Calu3 (cell line): ENCODE results near the gene CDK17. TPM values are rescaled to one million over a fixed set of nuclear protein-coding genes. Genes with fewer than 3 reads are reported as not detected.

ENCODE experiments used
- BruUV-seq: library from RNA; stranded (reverse); fragments of 400-500 nt; replicated peaks from 2 replicates; lab custom pipeline; 2021; lab: Mats Ljungman, UMichigan
- CTCF ChIA-PET: fragments of 300-600 bp; sonication (Branson Sonifier 250); formaldehyde crosslinking; loops from one replicate; lab custom pipeline; 2022; ENCODE audit warnings: antibody characterized with exemption; lab: Charles Lee
- DNase-seq: peaks from one replicate; pipeline ENCODE4 v3.0.0; 2022
- H3K27ac Mint-ChIP-seq: one replicate; pipeline ENCODE4 v1.8.0; 2022; ENCODE audit warnings: mixed read lengths; ENCODE audit not compliant: unreplicated experiment
- H3K27me3 Mint-ChIP-seq: one replicate; pipeline ENCODE4 v1.8.0; 2022; ENCODE audit warnings: mixed read lengths; ENCODE audit not compliant: unreplicated experiment
- H3K36me3 Mint-ChIP-seq: one replicate; pipeline ENCODE4 v1.8.0; 2022; ENCODE audit warnings: mild to moderate bottlenecking, moderate library complexity, mixed read lengths; ENCODE audit not compliant: insufficient read depth, unreplicated experiment
- H3K4me1 Mint-ChIP-seq: one replicate; pipeline ENCODE4 v1.8.0; 2022; ENCODE audit warnings: mild to moderate bottlenecking, low read depth, mixed read lengths; ENCODE audit not compliant: unreplicated experiment
- H3K4me3 Mint-ChIP-seq: one replicate; pipeline ENCODE4 v1.8.0; 2022; ENCODE audit warnings: mild to moderate bottlenecking, low read depth, moderate library complexity, mixed read lengths; ENCODE audit not compliant: unreplicated experiment
- H3K9me3 Mint-ChIP-seq: one replicate; pipeline ENCODE4 v1.8.0; 2022; ENCODE audit warnings: low read depth, mixed read lengths; ENCODE audit not compliant: unreplicated experiment
- intact Hi-C: fragments of 100-400 bp; cut with micrococcal nuclease; formaldehyde crosslinking; loops from one replicate; pipeline ENCODE4 v1.10.0; 2022; ENCODE audit not compliant: unreplicated experiment
- total RNA-seq: library from RNA; stranded (reverse); gene quantifications from 2 replicates; pipeline ENCODE4 v1.2.3, GENCODE V29; 2022
- TF ChIP-seq, protein P1 (sequence below): fragments of 200-600 bp; IDR thresholded peaks from one replicate; pipeline ENCODE4 v1.8.0; 2022; ENCODE audit warnings: antibody characterized with exemption; ENCODE audit not compliant: unreplicated experiment

The CDK17 gene
- total RNA-seq, 1 experiment from 2014 or later = 28.8 TPM

- Mint-ChIP-seq H3K36me3 (peaks cover 1% of the 10 kb centered on the region), H3K4me1 (peaks cover 9% of the 10 kb centered on the region), H3K27me3 (no peaks in the 10 kb centered on the region), H3K27ac (no peak overlapping the region), H3K4me3 (no peak overlapping the region), H3K9me3 (no peaks in the 10 kb centered on the region)
- CTCF ChIA-PET = no interaction called here
- intact Hi-C loops = no loop called here
- TF ChIP-seq, protein P1, sequence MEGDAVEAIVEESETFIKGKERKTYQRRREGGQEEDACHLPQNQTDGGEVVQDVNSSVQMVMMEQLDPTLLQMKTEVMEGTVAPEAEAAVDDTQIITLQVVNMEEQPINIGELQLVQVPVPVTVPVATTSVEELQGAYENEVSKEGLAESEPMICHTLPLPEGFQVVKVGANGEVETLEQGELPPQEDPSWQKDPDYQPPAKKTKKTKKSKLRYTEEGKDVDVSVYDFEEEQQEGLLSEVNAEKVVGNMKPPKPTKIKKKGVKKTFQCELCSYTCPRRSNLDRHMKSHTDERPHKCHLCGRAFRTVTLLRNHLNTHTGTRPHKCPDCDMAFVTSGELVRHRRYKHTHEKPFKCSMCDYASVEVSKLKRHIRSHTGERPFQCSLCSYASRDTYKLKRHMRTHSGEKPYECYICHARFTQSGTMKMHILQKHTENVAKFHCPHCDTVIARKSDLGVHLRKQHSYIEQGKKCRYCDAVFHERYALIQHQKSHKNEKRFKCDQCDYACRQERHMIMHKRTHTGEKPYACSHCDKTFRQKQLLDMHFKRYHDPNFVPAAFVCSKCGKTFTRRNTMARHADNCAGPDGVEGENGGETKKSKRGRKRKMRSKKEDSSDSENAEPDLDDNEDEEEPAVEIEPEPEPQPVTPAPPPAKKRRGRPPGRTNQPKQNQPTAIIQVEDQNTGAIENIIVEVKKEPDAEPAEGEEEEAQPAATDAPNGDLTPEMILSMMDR = no peak
- no peak for DNase-seq
- BruUV-seq = no TSS peak
These were observed 158.4 kb downstream of the CDK17 start for GRCh38 chr12:96241846-96242256.

GRCh38 chr12:96241431-96241830 lies 158.8 kb downstream of the CDK17 start:
- intact Hi-C loops = no loop called here

GRCh38 chr12:96240656-96241055 lies 159.6 kb downstream of the CDK17 start:
- H3K36me3 Mint-ChIP-seq = no peaks in the 10 kb centered on the region
- H3K4me3 Mint-ChIP-seq = no peak overlapping the region
- H3K27me3 Mint-ChIP-seq = no peaks in the 10 kb centered on the region
- no peaks in the 10 kb centered on the region for H3K9me3 Mint-ChIP-seq
- no peak for DNase-seq
- intact Hi-C loops = no loop called here
- no TSS peak for BruUV-seq
- CTCF ChIA-PET = no interaction called here
- H3K4me1 Mint-ChIP-seq = peaks cover 9% of the 10 kb centered on the region
- TF ChIP-seq, protein P1 = no peak
- H3K27ac Mint-ChIP-seq = no peak overlapping the region

More at GRCh38 chr12:96241431-96241830, 158.8 kb downstream of the CDK17 start:
- TF ChIP-seq, protein P1 = no peak
- BruUV-seq = no TSS peak
- H3K4me1 Mint-ChIP-seq = peaks cover 9% of the 10 kb centered on the region
- H3K36me3 Mint-ChIP-seq = no peaks in the 10 kb centered on the region
- DNase-seq = no peak
- no peaks in the 10 kb centered on the region for H3K9me3 Mint-ChIP-seq
- H3K27me3 Mint-ChIP-seq = no peaks in the 10 kb centered on the region
- CTCF ChIA-PET = no interaction called here
- no peak overlapping the region for H3K27ac Mint-ChIP-seq
- H3K4me3 Mint-ChIP-seq = no peak overlapping the region

DNA sequence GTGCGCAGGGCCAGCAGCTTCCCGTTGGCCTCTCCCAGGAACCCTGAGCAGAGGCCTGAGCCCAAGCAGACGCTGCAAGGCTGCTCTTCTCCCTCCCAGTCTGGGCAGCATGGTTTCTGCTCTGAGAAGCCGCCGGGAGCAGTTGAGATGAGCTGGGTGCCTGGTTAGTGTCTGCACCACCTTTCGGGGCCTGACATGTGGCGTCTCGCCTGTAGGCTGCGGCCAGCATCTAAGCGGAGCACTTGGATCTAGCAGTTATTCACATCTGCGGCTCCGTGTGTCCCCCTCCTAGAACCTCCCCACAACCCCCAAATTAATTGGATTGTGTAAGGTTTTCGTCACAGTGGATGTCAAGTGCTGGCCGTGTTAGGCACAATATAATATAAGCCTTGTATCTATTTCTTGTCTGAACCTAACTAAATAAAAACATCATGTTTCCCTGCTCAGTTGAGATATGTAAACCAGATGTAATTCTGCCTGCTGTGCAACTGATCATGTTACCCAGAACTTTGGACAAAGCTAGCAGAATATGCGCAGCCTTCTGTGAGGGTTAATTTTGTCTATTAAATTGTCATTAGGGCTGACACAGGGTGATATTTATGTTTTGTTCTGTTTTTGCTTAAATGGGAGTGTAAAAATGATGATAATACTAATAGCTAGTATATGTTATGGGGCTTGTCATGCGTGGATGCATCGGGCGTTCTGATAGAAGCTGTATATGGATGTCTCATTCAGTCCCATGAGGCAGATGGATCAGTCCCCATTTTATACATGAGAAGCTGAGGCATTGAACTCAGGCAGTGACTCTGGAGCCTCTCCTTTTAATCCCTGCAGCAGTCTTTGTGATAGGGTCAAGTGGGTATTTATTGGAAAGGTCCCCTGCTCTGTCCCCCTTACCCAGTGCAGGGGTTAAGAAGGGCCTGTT lies 160.3 kb downstream of the CDK17 start:
- intact Hi-C loops = no loop called here
- no TSS peak for BruUV-seq
- H3K27me3 Mint-ChIP-seq = no peaks in the 10 kb centered on the region
- no peak for DNase-seq
- CTCF ChIA-PET = no interaction called here
- H3K36me3 Mint-ChIP-seq = no peaks in the 10 kb centered on the region
- H3K4me3 Mint-ChIP-seq = no peak overlapping the region
- peaks cover 9% of the 10 kb centered on the region for H3K4me1 Mint-ChIP-seq
- TF ChIP-seq, protein P1 = no peak
- no peak overlapping the region for H3K27ac Mint-ChIP-seq
- H3K9me3 Mint-ChIP-seq = no peaks in the 10 kb centered on the region
